Stimulated activated CD8-positive, alpha-beta memory T cell treated with anti-CD3 and anti-CD28 coated beads, Interleukin-7, amount 100 ng/mL, for 4 hours (primary cell): Measurements from ENCODE around the gene E4F1.

ENCODE experiments used
- DNase-seq, 2 donors: peaks; one replicate each; pipeline ENCODE4 v3.0.0-alpha.2; 2020; ENCODE audit warnings: low read depth in 2 of 2

E4F1 gene

DNA sequence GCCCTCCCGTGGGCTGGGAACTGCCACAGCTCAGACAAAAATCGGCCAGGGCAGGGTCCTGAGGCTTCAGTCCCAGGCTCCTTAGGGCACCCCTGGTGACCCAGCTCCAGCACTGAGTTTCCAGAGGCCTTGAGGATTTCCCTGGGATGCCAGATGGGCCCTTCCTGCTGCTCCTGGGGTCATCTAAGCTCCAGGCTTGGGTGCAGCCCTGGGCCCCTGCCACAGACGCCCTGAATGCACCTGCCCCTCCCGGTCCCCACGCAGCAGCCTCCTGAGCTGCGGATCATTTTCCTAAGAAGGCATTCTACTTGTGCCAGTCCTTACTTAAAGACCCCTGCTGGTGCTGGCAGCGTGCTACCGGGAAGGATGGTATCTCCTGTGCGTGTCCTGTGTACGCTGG, 50.5 kb downstream of the E4F1 start:
- no peak for DNase-seq

DNA sequence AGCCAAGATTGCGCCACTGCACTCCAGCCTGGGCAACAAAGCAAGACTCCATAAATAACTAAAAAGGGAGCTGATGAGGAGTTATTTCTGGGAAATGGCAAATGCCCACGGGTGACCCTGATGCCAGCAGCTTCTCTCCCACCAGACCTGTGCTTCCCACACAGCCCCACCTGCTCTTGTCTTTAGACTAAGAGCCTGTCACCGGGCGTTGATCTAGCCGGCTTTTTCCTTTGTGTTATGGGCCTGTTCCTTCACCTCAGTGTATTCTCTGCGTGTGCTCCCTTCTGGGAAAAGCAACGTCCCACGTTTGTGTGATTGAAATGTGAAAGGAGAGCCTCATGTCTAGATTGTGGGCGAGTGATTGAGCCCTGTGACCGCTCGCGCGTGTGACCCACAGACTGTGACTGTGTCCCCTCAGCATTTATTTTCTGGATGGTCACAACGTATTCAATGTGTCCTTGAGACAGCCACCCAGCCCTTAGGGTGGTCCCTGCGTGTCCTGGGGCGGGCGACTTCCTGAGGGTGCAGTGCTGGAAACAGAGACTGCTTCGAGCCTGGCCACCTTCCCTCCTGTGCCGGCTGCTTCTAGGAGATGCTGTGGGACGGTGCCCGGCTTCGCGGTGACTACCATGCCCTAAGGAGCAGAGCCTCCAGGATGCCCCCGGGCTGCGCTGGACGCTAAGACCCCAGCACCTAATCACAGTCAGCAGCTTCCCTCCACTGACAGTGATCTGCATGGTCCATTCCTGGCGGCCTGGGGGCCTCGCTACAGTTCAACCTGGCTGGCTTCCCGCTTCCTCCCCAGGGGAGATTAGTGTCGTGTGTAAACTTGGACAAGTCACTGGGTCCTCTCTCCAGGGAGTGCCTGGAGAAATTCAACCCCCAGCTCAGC, 52.3 kb downstream of the E4F1 start:
- no peak for DNase-seq

DNA sequence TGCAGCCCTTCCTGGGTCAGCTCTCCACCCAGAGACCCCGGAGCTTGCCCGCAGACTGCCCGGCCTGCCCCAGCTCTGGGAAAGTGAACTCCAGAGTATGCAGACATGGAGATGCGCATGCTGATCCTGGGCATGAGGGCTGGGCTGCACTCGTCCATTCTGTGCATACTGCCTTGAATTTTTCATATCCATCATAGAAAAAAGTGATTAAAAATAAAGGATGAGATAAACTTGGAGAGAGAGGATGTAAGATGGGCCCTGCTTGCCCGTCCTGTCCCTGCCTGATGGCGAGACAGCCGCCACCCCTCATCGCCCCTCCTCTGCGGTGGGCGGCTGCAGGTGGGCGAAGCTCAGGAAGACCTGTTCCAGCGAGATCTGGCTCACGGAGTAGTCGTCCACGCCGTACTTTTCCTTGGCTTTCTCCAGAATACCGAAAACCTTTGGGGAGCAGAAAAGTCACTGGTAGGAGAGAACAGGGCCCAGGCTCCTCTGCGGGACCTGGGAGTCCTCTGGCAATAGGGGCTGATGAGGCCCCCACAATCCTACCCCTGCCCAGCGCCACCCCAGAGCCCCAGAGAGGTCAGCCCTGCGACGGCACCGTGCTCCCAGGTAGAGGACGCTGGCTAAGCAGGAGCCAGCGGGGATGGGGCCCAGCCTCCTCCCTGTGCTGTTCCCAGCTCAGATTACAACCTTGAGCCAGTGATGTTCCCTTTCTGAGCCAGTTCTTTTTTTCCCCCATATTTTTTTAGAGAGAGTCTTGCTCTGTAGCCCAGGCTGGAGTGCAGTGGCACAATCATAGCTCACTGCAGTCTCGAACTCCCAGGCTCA, 53.2 kb downstream of the E4F1 start:
- DNase-seq: no peak

DNA sequence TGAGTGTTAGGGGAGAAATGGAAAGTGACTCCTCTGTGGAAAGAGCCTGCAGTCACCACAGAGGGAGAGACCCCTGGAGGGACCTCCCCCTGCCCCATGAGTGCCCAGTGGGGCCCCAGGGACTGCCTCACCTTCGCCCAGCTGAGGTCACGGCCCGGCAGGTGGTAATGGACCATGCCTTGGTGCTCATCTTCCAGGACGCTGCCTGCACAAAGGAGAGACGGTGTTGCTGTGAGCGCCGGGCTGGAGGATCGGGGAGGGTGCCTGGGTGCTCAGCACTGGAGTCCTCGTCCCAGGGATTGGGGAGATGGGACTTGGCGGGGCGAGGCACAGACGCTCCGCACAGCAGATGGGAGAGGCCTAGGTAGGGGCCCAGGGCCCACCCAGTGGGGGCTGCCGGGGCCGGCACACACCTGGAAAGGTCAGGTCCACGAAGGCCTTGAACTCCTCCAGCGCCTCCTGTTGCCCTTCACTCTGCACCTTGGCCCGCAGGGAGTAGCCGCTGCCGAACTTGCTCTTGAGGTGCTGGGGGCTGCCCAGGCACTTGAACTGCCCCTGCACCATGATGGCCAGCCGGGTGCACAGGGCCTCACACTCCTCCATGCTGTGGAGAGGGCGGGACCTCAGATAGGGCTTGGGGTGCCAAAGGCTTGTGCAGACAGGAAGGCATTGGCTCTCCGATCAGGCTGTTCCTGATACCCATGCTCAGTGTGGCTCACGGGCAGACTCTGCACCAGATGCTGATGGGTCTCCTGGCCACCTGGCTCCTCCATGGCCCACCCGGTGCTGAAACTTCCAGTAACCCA, 54.3 kb downstream of the E4F1 start:
- DNase-seq: no peak

DNA sequence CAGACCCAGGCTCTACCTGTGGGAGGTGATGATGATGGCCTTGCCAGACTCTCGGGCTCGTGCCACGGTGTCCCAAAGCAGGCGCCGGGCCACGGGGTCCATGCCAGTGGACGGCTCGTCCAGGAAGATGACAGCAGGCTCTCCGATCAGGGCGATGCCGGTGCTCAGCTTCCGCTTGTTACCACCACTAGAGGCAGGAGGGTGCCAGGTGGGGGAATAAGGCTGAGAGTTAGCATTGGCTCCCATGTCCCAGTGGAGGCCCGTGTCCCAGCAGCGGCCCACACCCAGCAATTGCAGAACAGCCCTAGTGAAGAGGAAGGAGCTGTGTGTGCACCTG, 54.8 kb downstream of the E4F1 start:
- no peak for DNase-seq

DNA sequence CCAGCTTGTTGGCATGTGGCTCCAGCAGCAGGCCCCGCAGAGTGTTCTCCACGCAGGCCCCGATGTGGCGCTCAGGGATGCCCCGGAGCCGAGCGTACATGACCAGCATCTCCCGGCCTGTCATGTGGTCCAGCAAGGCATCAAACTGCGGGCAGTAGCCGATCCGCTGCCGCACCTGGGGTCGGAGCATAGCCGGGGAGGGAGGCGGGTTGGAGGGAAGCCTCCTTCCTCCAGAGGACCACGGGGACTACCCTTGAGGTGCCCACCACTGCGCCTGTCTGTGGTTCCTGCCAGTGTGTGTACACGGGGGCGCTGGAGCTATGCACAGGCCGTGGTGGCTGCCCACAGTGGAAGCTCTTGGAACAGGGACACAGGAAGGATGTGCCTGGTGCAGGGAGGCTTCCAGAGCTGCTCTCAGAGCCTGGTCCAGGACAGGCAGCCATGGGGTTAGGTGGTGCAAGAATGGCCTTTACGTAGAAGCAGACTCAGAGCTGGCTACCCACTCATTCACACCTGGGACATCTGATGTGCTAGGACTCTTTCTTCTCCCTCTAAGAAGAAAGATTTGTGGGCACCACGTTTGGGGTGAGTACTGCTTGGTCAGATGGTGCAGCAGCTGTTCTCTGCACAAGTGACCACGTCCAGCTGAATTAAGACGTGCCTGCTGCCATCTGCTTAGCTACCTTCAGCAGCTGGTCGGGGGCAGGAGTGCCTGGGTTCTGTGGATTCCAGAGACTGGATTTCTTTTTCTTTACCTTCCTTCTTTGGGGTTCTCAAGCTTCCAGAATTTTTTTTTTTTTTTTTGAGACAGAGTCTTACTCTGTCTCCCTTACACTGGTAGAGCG, 55.8 kb downstream of the E4F1 start:
- no peak for DNase-seq

DNA sequence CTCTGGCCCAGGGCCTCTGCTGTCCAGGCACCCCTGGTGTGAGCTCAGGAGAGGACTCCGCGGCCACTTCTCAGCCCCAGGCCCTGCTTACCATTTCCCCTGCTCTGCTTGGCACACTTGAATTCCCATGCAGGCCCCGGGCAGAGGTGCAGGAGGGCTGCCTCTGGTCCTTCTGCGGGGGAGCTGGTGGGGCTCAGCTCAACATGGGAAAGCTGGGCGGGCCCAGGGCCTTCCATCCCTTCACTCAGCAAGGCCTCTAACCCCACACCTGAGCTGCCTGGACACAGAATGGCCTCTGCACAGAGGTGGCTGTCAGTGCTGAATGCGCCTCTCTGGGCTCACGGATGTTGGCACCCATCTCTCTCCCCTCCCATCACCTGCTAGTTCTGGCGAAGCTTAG, 57.1 kb downstream of the E4F1 start:
- no peak for DNase-seq

DNA sequence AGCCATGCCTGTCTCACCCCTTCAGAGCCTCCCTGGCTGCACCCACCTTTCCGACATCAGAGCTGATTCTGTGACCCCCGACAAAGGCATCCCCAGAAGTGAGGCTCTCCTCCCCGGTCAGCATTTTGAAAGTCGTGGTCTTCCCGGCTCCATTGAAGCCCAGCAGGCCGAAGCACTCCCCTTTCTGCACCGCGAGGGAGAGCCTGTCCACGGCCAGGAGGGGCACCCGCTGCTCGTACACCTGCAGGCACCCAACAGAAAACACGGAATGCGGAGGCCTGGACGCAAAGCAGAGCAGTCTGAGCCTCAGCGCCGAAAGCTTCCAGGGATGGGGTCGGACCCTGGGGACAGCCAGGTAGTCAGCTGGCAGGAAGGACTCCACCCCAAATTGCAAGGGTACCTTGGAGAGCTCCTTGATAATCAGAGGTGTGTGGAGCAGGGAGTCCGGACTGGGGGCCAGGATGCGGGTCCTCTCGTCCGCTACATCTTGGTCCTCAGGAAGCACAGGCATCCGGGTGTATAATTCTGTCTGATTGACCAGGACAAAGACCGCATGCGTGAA, 57.7 kb downstream of the E4F1 start:
- no peak for DNase-seq

DNA sequence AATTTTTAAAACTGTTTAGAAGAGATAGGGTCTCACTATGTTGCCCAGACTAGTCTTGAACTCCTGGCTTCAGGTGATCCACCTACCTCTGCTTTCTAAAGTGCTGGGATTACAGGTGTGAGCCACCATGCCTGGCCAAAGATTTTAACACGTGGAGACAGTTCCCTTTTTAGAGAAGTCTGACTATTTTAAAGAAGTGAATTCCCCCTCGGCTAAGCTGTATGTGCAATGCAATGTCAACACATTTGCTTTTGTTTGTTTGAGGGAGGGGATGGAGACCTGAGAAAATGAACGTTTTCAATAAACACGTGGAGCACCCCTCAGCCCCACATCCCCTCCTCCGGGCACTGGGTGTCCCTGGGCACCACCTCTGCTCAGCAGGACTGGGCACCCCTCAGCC, 58.9 kb downstream of the E4F1 start:
- DNase-seq: no peak

DNA sequence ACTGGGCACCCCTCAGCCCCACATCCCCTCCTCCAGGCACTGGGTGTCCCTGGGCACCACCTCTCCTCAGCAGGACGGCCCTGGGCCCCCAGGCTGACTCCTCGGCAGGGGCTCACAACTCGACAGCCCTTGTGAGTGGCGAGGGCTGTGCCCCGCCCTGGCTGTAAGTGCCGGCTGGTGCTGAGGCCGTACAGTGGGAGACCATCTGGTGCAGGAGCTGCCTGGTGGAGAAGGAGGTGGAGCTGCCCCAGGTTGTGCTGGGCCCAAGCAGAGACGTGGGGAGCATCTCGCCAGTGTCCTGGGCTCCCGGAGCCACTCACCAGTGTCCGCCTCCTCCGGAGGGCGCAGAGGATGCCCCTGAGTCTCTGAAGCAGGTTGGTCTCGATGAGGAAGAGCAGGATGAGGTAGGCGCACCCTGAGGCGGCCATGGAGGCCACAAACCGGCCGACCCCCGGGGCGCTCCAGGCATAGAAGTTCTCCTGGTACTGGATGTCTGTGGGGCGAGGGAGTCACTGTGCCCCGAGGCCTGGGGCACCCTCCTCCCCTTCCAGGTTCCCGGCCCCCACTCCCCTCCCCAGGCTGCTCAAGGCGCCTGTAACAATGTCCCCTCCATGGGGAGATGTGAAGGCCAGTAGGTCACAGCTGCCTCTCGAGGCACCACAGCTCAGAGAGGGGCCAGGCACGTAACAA, 59.6 kb downstream of the E4F1 start:
- no peak for DNase-seq

DNA sequence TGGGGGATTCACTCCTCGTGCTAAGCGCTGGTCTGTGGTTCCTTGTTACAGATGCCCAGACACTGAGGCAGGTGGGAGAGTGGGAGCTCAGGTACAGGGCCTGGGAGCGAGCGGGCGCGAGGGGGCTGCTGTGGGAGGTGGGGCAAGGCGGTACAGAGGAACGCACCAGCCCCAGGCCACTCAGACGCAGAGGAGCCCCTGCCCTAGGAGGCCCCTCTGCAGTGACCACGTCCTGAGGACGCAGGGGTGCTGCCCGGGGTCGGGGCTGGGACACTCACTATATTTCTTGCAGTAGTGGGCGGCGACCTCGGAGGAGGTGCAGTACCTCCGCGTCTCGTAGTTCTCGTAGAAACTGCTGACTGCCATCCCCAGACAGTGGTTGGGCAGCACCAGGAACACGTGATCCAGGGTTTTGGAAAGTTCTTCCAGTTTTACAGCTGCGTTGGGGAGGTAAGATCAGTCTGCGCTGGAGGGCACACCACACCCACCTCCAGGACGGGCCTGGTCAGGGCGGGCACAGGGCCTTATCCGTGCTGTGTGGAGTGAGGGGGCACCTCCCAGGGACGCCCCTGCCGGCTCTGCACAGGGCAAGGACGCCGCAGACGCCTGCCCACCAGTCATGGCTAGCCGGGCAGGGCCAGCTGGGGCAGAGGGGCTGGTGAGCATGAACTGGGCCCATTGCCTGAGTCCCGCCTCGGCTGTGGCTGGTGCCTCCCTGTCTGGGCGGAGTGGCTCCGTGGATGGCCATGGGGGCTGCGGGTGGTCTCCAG, 60.8 kb downstream of the E4F1 start:
- DNase-seq: no peak

DNA sequence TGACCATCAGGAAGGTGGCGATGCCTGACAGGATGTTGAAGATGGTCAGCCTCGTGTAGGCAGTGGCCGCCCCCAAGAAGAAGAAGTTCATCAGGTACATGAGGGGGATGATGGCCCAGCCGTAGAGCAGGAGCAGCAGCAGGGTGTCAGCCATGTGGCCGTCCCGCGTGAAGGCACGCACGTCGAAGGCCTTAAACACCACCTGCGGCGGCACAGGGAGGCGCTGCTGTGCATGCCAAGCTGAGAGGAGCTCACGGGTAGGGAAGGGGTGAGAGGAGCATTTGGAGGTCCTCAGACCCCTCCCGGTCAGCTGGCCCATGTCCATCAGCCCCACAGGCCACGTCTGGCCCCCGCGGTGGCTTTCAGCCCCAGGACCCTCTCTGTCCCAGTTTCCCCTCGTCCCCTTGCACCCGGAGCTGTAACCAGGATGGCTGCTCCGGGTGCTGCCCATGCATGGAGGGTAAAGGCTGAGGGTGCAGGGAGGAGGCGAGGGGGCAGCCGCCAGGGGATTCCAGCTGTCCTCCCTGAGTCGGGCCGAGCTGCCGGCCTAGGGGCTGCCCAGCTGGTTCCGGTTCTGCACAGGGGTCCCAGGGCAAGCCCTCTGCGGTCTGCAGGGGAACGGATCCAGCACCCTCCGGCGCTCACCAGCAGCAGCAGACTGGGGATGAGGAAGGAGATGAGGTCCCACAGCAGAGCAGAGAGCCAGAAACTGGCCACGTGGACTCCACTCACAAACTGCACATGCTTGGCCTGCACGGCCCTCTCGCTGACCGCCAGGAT, 61.6 kb downstream of the E4F1 start:
- DNase-seq: no peak
